Cardiac septum (tissue), 1 donor: Measurements from ENCODE around the gene SLC35E1. TPM values are rescaled to one million over a fixed set of nuclear protein-coding genes. Genes with fewer than 3 reads are reported as not detected.
"Not testable (repeated sequence)": the region's sequence is repeated elsewhere in the genome, so short reads cannot be mapped to it uniquely, and the experiment has no call there.

ENCODE experiments used
- DNase-seq: peaks from one replicate; pipeline ENCODE4 v3.0.0-alpha.2; 2020; ENCODE audit warnings: low spot score
- intact Hi-C: fragments of 100-400 bp; cut with DNase I; formaldehyde crosslinking; loops from one replicate; pipeline ENCODE4 v1.14.0; 2022
- total RNA-seq: library from RNA; stranded (reverse); fragmentation: NEBNext Ultra II Directional; extraction: Animal tissue kit (Norgen Biotek cat#: 25700); gene quantifications from one replicate; pipeline ENCODE4 v1.2.1, GENCODE V29; 2021
- donor health status: DM: no; HTN: no; CAD: no.

The SLC35E1 gene
- total RNA-seq, 1 donor from 2014 or later: 26.7 TPM

GRCh38 chr19:16514383-16515019, 57.7 kb downstream of the SLC35E1 start:
- DNase-seq: no peak
- intact Hi-C loops: no loop called here

GRCh38 chr19:16512611-16513010, 59.6 kb downstream of the SLC35E1 start:
- intact Hi-C loops, DNase-seq: not testable (repeated sequence)

- intact Hi-C loops: no loop called here
- DNase-seq: no peak
These were observed 62.8 kb downstream of the SLC35E1 start for GRCh38 chr19:16509141-16510061.

GRCh38 chr19:16508546-16508945, 63.7 kb downstream of the SLC35E1 start:
- no peak for DNase-seq
- intact Hi-C loops: no loop called here

- no peak for DNase-seq
- intact Hi-C loops: no loop called here
These were observed 65.3 kb downstream of the SLC35E1 start for GRCh38 chr19:16506961-16507360.

- intact Hi-C loops, DNase-seq: not testable (repeated sequence)
These were observed 66.1 kb downstream of the SLC35E1 start for GRCh38 chr19:16506161-16506560.

GRCh38 chr19:16504271-16504670, 67.9 kb downstream of the SLC35E1 start:
- intact Hi-C loops: no loop called here
- no peak for DNase-seq

Other genes starting within 250 kb of the SLC35E1 start
- 44.6 TPM for gene KLF2, start 247.6 kb downstream of the SLC35E1 start, total RNA-seq
- gene EPS15L1, start 100.4 kb downstream of the SLC35E1 start, total RNA-seq: 48.4 TPM
- gene CALR3, start 76.2 kb downstream of the SLC35E1 start, total RNA-seq: not detected
- 3.1 TPM for gene C19orf44, start 76.0 kb downstream of the SLC35E1 start, total RNA-seq
- 23.7 TPM for gene CHERP, start 30.0 kb downstream of the SLC35E1 start, total RNA-seq
- 4.3 TPM for gene MED26, start 55.8 kb upstream of the SLC35E1 start, total RNA-seq
- 47.0 TPM for gene SMIM7, start 87.7 kb upstream of the SLC35E1 start, total RNA-seq
- 13.1 TPM for gene TMEM38A, start 88.7 kb upstream of the SLC35E1 start, total RNA-seq
- gene NWD1, start 147.4 kb upstream of the SLC35E1 start, total RNA-seq: not detected